ENCODE data around the gene CDH23.

DNA sequence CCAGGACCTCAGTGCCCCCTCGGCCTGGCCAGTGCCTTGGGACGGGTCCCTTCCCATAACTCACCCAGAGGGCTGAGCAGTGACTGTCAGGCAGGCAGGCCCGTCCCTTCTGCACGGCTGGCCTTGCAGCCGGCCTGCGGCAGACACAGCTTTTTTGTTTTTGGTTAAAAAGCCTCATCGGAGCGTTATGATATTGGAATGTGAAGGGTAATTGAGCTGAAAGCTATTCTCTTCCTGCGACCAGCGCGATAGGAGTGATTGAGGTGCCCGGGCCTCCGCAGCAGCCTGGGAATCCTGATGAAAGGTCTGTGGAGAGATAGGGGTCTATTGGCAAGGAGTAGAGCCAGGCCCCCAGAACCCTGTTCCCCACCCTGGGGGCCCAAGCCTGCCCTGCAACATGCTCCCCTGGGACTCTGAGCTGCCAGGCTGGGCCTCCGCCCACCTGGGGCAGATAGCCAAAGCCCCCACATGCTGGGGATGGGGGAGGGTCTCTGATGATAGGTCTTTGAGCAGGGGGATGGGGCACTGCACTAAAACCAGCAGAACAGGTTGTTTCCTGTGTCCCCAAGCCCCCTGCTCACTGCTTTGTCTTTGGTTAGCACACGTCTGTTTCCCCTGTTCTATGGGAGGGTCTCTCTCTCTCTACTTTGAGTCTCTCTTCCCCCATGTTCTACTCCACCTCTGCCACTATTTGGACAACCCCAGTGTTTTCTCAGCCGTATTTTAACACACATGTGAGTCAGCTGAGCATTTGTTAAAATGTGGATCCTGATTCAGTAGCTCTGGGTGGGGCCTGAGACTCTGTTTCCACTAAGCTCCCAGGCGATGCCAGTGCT lies 131.9 kb downstream of the CDH23 start:
- TF ChIP-seq POLR2A (IDR thresholded peaks at IDR 0.05): no peak
- TF ChIP-seq, protein P1, sequence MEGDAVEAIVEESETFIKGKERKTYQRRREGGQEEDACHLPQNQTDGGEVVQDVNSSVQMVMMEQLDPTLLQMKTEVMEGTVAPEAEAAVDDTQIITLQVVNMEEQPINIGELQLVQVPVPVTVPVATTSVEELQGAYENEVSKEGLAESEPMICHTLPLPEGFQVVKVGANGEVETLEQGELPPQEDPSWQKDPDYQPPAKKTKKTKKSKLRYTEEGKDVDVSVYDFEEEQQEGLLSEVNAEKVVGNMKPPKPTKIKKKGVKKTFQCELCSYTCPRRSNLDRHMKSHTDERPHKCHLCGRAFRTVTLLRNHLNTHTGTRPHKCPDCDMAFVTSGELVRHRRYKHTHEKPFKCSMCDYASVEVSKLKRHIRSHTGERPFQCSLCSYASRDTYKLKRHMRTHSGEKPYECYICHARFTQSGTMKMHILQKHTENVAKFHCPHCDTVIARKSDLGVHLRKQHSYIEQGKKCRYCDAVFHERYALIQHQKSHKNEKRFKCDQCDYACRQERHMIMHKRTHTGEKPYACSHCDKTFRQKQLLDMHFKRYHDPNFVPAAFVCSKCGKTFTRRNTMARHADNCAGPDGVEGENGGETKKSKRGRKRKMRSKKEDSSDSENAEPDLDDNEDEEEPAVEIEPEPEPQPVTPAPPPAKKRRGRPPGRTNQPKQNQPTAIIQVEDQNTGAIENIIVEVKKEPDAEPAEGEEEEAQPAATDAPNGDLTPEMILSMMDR (IDR thresholded peaks at IDR 0.05): no peak

Measured in upper lobe of left lung (tissue), 4 donors.